22Rv1 (cell line): Measurements from ENCODE around the gene CCT7.

Experiments
- ZFX ChIP-seq: fragments of 450-650 bp; IDR thresholded peaks from 2 replicates; pipeline ENCODE4 v1.6.1; 2017; ENCODE audit warnings: antibody characterized with exemption, borderline replicate concordance
- TF ChIP-seq, protein P1 (sequence below): fragments of 450-650 bp; IDR thresholded peaks from 2 replicates; pipeline ENCODE4 v1.5.1; 2017; ENCODE audit warnings: mild to moderate bottlenecking

- TF ChIP-seq, protein P1, sequence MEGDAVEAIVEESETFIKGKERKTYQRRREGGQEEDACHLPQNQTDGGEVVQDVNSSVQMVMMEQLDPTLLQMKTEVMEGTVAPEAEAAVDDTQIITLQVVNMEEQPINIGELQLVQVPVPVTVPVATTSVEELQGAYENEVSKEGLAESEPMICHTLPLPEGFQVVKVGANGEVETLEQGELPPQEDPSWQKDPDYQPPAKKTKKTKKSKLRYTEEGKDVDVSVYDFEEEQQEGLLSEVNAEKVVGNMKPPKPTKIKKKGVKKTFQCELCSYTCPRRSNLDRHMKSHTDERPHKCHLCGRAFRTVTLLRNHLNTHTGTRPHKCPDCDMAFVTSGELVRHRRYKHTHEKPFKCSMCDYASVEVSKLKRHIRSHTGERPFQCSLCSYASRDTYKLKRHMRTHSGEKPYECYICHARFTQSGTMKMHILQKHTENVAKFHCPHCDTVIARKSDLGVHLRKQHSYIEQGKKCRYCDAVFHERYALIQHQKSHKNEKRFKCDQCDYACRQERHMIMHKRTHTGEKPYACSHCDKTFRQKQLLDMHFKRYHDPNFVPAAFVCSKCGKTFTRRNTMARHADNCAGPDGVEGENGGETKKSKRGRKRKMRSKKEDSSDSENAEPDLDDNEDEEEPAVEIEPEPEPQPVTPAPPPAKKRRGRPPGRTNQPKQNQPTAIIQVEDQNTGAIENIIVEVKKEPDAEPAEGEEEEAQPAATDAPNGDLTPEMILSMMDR, result no peak
- no peak for TF ChIP-seq ZFX
These were observed 22.5 kb downstream of the CCT7 start for GRCh38 chr2:73256618-73256922.
